ENCODE measurements around the gene C19orf67. TPM values are rescaled to one million over a fixed set of nuclear protein-coding genes. Genes with fewer than 3 reads are reported as not detected.

C19orf67 gene
- total RNA-seq (2012; rRNA removed) (not detected in 2 replicates), polyA plus RNA-seq (2012; rRNA removed) (not detected in 2 replicates), Bru-seq, nascent RNA (percentile 18 among the genes with signal in this experiment), BruChase-seq, experiment 1, labeled RNA remaining after a 6-hour chase (not detected), BruChase-seq, experiment 2, labeled RNA remaining after a 2-hour chase (percentile 21 among the genes with signal in this experiment)
- not detected in 2 replicates for polyA plus RNA-seq (2012; cell fraction: cytosol; rRNA removed)
- polyA plus RNA-seq (2012; cell fraction: nucleus; rRNA removed; ENCODE audit: low replicate concordance): not detected in 2 replicates
- long read RNA-seq: 0 reads

- Histone ChIP-seq H3K27me3 (ENCODE audit: control insufficient read depth, insufficient read depth, low read length) (no peaks in the 10 kb centered on the region), H2BK15ac (ENCODE audit: low read depth, low read length) (no peak within 1 kb of the TSS), H3K4me3 (ENCODE audit: insufficient read depth, low read depth, low read length) (no peak within 1 kb of the TSS), H3K4ac (ENCODE audit: low read depth, low read length) (no peak within 1 kb of the TSS), H4K20me1 (ENCODE audit: insufficient read depth, low read length) (peaks cover 7% of the 10 kb centered on the region), H4K91ac (ENCODE audit: insufficient read depth, low read depth, low read length) (no peak within 1 kb of the TSS), H3K23ac (ENCODE audit: low read depth, low read length) (no peak within 1 kb of the TSS), H2AK9ac (replicated peaks; ENCODE audit: low read depth, low read length, poor library complexity) (no peak within 1 kb of the TSS), H3K9ac (ENCODE audit: low read depth, low read length) (no peak within 1 kb of the TSS), H3K79me1 (ENCODE audit: low read depth in 1 of 2, low read length in 2 of 2) (peaks cover 8 to 24% of the 10 kb centered on the region in 2 experiments), H3K9me1 (ENCODE audit: insufficient read depth, low read length) (peaks cover 6% of the 10 kb centered on the region; the same call in 1 of the 2 replicates), H2BK5ac (ENCODE audit: low read depth, low read length, poor library complexity, severe bottlenecking) (no peak within 1 kb of the TSS), H3K36me3 (ENCODE audit: control insufficient read depth, insufficient read depth, low read length) (peaks cover 12% of the 10 kb centered on the region), H3K14ac (replicated peaks; ENCODE audit: low read depth, low read length) (no peak within 1 kb of the TSS), H3K18ac (ENCODE audit: low read depth, low read length) (no peak within 1 kb of the TSS), H2BK20ac (ENCODE audit: low read depth, low read length) (no peak within 1 kb of the TSS), H4K5ac (ENCODE audit: low read depth, low read length) (no peak within 1 kb of the TSS), H3K27ac (ENCODE audit: insufficient read depth, low read length) (no peak within 1 kb of the TSS), H2AFZ (replicated peaks; ENCODE audit: low read length, poor library complexity) (no peak within 1 kb of the TSS), H2AK5ac (ENCODE audit: low read depth, low read length) (no peak within 1 kb of the TSS), H3K9me3 (ENCODE audit: control insufficient read depth, insufficient read depth, low read length) (no peaks in the 10 kb centered on the region), H4K8ac (ENCODE audit: low read depth in 2 of 2, low read length in 2 of 2) (no peak within 1 kb of the TSS), H3K4me1 (ENCODE audit: control insufficient read depth, insufficient read depth, low read length) (peaks cover 7% of the 10 kb centered on the region), H3K56ac (ENCODE audit: extremely low read depth, insufficient read depth, low read length) (no peak within 1 kb of the TSS), H2BK120ac (ENCODE audit: low read depth, low read length) (no peak within 1 kb of the TSS), H3K4me2 (ENCODE audit: low read depth, low read length) (no peak within 1 kb of the TSS)
- CTCF ChIA-PET: no interaction called here
- TF ChIP-seq MAZ (IDR thresholded peaks at IDR 0.05; ENCODE audit: borderline replicate concordance, low read depth, low read length): no peak
- no peak for TF ChIP-seq BHLHE40 (IDR thresholded peaks at IDR 0.05; ENCODE audit: low read depth, low read length)
- no peak for TF ChIP-seq RFX5 (IDR thresholded peaks at IDR 0.05; ENCODE audit: low read depth, low read length)
- TF ChIP-seq ELK1 (IDR thresholded peaks at IDR 0.05; ENCODE audit: borderline replicate concordance, low read depth, low read length): no peak
- TF ChIP-seq RAD21 (IDR thresholded peaks at IDR 0.05; ENCODE audit: low read length): no peak
- no peak for TF ChIP-seq RCOR1 (IDR thresholded peaks at IDR 0.05; ENCODE audit: insufficient replicate concordance, low read length)
- no peak for TF ChIP-seq CEBPB (IDR thresholded peaks at IDR 0.05; ENCODE audit: low read depth, low read length)
- TF ChIP-seq CHD1 (IDR thresholded peaks at IDR 0.05; ENCODE audit: low read depth, low read length): no peak
- no peak for TF ChIP-seq FOS (IDR thresholded peaks at IDR 0.05; ENCODE audit: low read depth, low read length)
- TF ChIP-seq CTCF (conservative IDR thresholded peaks at IDR 0.05; ENCODE audit: low read depth, low read length): no peak
- 62% methylated on average over 9 of the region's 54 CpGs; no CpG with 5 or more reads in 1 of the 2 experiments for WGBS, 2 experiments (ENCODE audit: extremely low coverage in 2 of 2, insufficient read length in 1 of 2)
- DNase-seq (no peak), ATAC-seq (ENCODE audit: low read depth) (no peak)
- POLR2A ChIA-PET (ENCODE audit: unreplicated experiment): no interaction called here
- in situ Hi-C loops (cut with MboI; ENCODE audit: low sequenced_read_pairs): loop anchor here (25.0 kb wide), 1 partner anchor 323 kb away; the partner anchor contains the start of genes C19orf53 and MRI1
- dilution Hi-C loops (cut with HindIII; ENCODE audit: low sequenced_read_pairs, unreplicated experiment): no loop called here
- BruUV-seq (replicated peaks): no TSS peak
- intact Hi-C loops (cut with micrococcal nuclease): no loop called here
Observed at GRCh38 chr19:14085309-14085995, at the start of gene C19orf67. Gene C19orf67 (minus strand): TSS chr19:14085783. CDS start chr19:14085627, 156 bp downstream.

Data from IMR-90 (cell line).